SK-N-SH treated with all-trans-retinoic acid at 6 μM for 48 hours (cell line): ENCODE data around the gene TPPP.
"Not testable (repeated sequence)": the region's sequence is repeated elsewhere in the genome, so short reads cannot be mapped to it uniquely, and the experiment has no call there.

Source experiments
- CREB5 ChIP-seq: fragments of 250-450 bp; sonication (Bioruptor Pico); IDR thresholded peaks from 2 replicates; pipeline ENCODE4 v1.5.1; 2020; ENCODE audit warnings: low read depth, mild to moderate bottlenecking, moderate library complexity
- GLIS3 ChIP-seq: fragments of 250-450 bp; sonication (Bioruptor Pico); IDR thresholded peaks from 2 replicates; pipeline ENCODE4 v1.5.0; 2020; ENCODE audit warnings: mild to moderate bottlenecking, moderate library complexity
- ZFP30 ChIP-seq: fragments of 450-650 bp; formaldehyde crosslinking; IDR thresholded peaks from 2 replicates; pipeline ENCODE4 v1.5.0; 2022; ENCODE audit warnings: mild to moderate bottlenecking, moderate library complexity

- TF ChIP-seq GLIS3 (CRISPR knock-in tag); CREB5; ZFP30: not testable (repeated sequence)
These were observed 11.6 kb downstream of the TPPP start for GRCh38 chr5:681317-682191.
